ENCODE data around the gene ZNF722. TPM values are rescaled to one million over a fixed set of nuclear protein-coding genes. Genes with fewer than 3 reads are reported as not detected.
"Not testable (repeated sequence)": the region's sequence is repeated elsewhere in the genome, so short reads cannot be mapped to it uniquely, and the experiment has no call there.

Gene ZNF722
- total and polyA plus RNA-seq, 2 donors (not counting 3 experiments of a cell fraction or from before 2014, with no cell fraction given): not detected

- TF ChIP-seq EZH2 (IDR thresholded peaks at IDR 0.05; ENCODE audit: borderline replicate concordance, low read depth, low read length, severe bottlenecking): no peak
- no peak for TF ChIP-seq POLR2A (IDR thresholded peaks at IDR 0.05; ENCODE audit: low read depth, low read length)
- TF ChIP-seq GATA2 (IDR thresholded peaks at IDR 0.05; ENCODE audit: insufficient read depth, insufficient read length, low read depth, low read length): no peak
- TF ChIP-seq, protein P1, sequence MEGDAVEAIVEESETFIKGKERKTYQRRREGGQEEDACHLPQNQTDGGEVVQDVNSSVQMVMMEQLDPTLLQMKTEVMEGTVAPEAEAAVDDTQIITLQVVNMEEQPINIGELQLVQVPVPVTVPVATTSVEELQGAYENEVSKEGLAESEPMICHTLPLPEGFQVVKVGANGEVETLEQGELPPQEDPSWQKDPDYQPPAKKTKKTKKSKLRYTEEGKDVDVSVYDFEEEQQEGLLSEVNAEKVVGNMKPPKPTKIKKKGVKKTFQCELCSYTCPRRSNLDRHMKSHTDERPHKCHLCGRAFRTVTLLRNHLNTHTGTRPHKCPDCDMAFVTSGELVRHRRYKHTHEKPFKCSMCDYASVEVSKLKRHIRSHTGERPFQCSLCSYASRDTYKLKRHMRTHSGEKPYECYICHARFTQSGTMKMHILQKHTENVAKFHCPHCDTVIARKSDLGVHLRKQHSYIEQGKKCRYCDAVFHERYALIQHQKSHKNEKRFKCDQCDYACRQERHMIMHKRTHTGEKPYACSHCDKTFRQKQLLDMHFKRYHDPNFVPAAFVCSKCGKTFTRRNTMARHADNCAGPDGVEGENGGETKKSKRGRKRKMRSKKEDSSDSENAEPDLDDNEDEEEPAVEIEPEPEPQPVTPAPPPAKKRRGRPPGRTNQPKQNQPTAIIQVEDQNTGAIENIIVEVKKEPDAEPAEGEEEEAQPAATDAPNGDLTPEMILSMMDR (IDR thresholded peaks at IDR 0.05; ENCODE audit: extremely low read depth in 1 of 2, insufficient read depth in 1 of 2, low read depth in 1 of 2, low read length in 2 of 2): no peak
- TF ChIP-seq, protein P2, sequence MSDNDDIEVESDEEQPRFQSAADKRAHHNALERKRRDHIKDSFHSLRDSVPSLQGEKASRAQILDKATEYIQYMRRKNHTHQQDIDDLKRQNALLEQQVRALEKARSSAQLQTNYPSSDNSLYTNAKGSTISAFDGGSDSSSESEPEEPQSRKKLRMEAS (IDR thresholded peaks at IDR 0.05; ENCODE audit: insufficient read depth, insufficient read length): no peak
- TF ChIP-seq POLR2AphosphoS5 (IDR thresholded peaks at IDR 0.05; ENCODE audit: insufficient read depth, low read depth, low read length): no peak
- TF ChIP-seq JUN (IDR thresholded peaks at IDR 0.05; ENCODE audit: borderline replicate concordance, insufficient read depth, insufficient read length, low read depth): no peak
- no peak for TF ChIP-seq FOS (IDR thresholded peaks at IDR 0.05; ENCODE audit: borderline replicate concordance, insufficient read depth, low read length)
- no peak for TF ChIP-seq MYC (IDR thresholded peaks at IDR 0.05; ENCODE audit: low read depth, low read length)
- no peaks in the 10 kb centered on the region for H3K4me1 ChIP-seq (ENCODE audit: control insufficient read depth, extremely low read depth, insufficient read depth, low read length)
- H3K27me3 ChIP-seq (ENCODE audit: control insufficient read depth in 2 of 2, insufficient read depth in 2 of 2, low read length in 2 of 2): no peaks in the 10 kb centered on the region
- POLR2A ChIA-PET: no interaction called here
- H2AFZ ChIP-seq (ENCODE audit: low read depth, low read length): no peak overlapping the region
- no peak overlapping the region for H3K9ac ChIP-seq (replicated peaks; ENCODE audit: extremely low read depth, insufficient read depth, low read length)
- no peaks in the 10 kb centered on the region for H3K36me3 ChIP-seq (ENCODE audit: control insufficient read depth in 2 of 2, extremely low read depth in 1 of 2, insufficient read depth in 2 of 2, low read length in 2 of 2)
- H3K4me3 ChIP-seq (replicated peaks in 1 of 3; ENCODE audit: insufficient read depth in 1 of 3, low read depth in 1 of 3, low read length in 3 of 3): no peak overlapping the region
- dilution Hi-C loops (cut with MboI; ENCODE audit: extremely low pct_ligation_motif_present, low sequenced_read_pairs): no loop called here
- H3K79me2 ChIP-seq (ENCODE audit: control insufficient read depth, insufficient read depth, low read length): no peaks in the 10 kb centered on the region
- H3K9me1 ChIP-seq (replicated peaks; ENCODE audit: control insufficient read depth, extremely low read depth, insufficient read depth, low read length): no peaks in the 10 kb centered on the region
- no peak overlapping the region for H3K27ac ChIP-seq (ENCODE audit: insufficient read depth, low read depth, low read length)
- intact Hi-C loops (cut with micrococcal nuclease): no loop called here
- CTCF ChIA-PET: no interaction called here
- FAIRE-seq (no peak), DNase-seq (ENCODE audit: low read depth, low spot score) (no peak)
- H3K4me2 ChIP-seq (ENCODE audit: insufficient read depth, low read length): no peak overlapping the region
- peaks cover 2% of the 10 kb centered on the region for H3K9me3 ChIP-seq (replicated peaks; ENCODE audit: control insufficient read depth, insufficient read depth, low read length)
- no peaks in the 10 kb centered on the region for H4K20me1 ChIP-seq (replicated peaks; ENCODE audit: control insufficient read depth, extremely low read depth, insufficient read depth, low read length)
- BruUV-seq (replicated peaks): no TSS peak
Observed at GRCh38 chr7:63968629-63969028, 30.0 kb upstream of the ZNF722 start.

GRCh38 chr7:64015496-64015895 lies 16.8 kb downstream of the ZNF722 start:
- BruUV-seq (replicated peaks); H2AFZ ChIP-seq (ENCODE audit: low read depth, low read length); H3K36me3 ChIP-seq (ENCODE audit: control insufficient read depth in 2 of 2, extremely low read depth in 1 of 2, insufficient read depth in 2 of 2, low read length in 2 of 2); CTCF ChIA-PET; H3K27ac ChIP-seq (ENCODE audit: insufficient read depth, low read depth, low read length); H3K27me3 ChIP-seq (ENCODE audit: control insufficient read depth in 2 of 2, insufficient read depth in 2 of 2, low read length in 2 of 2); H3K4me2 ChIP-seq (ENCODE audit: insufficient read depth, low read length); DNase-seq (ENCODE audit: low read depth, low spot score); FAIRE-seq; H4K20me1 ChIP-seq (replicated peaks; ENCODE audit: control insufficient read depth, extremely low read depth, insufficient read depth, low read length); dilution Hi-C loops (cut with MboI; ENCODE audit: extremely low pct_ligation_motif_present, low sequenced_read_pairs); H3K79me2 ChIP-seq (ENCODE audit: control insufficient read depth, insufficient read depth, low read length); H3K9me1 ChIP-seq (replicated peaks; ENCODE audit: control insufficient read depth, extremely low read depth, insufficient read depth, low read length); H3K4me3 ChIP-seq (replicated peaks in 1 of 3; ENCODE audit: insufficient read depth in 1 of 3, low read depth in 1 of 3, low read length in 3 of 3); H3K9ac ChIP-seq (replicated peaks; ENCODE audit: extremely low read depth, insufficient read depth, low read length); POLR2A ChIA-PET; H3K4me1 ChIP-seq (ENCODE audit: control insufficient read depth, extremely low read depth, insufficient read depth, low read length); H3K9me3 ChIP-seq (replicated peaks; ENCODE audit: control insufficient read depth, insufficient read depth, low read length); intact Hi-C loops (cut with micrococcal nuclease): not testable (repeated sequence)

Data from endothelial cell of umbilical vein (primary cell).